Fibroblast of lung (primary cell): ENCODE data around the gene SLC6A9. TPM values are rescaled to one million over a fixed set of nuclear protein-coding genes. Genes with fewer than 3 reads are reported as not detected.

Experiments used
- DNase-seq, 2 donors: peaks; one replicate each; pipeline versions ENCODE4 v3.0.0 to v3.0.0-alpha.2; 2010; ENCODE audit warnings: low read depth in 2 of 2
- H2AFZ ChIP-seq: 2 replicates; pipeline ENCODE4 v1.5.1; 2012; ENCODE audit warnings: low read length, control low read depth, inconsistent platforms
- H3K27ac ChIP-seq: 2 replicates; pipeline ENCODE4 v1.5.1; 2011; ENCODE audit warnings: low read length, control low read depth; ENCODE audit not compliant: insufficient read depth
- H3K27me3 ChIP-seq: 2 replicates; pipeline ENCODE4 v1.5.1; 2011; ENCODE audit warnings: mild to moderate bottlenecking, low read length; ENCODE audit not compliant: control insufficient read depth, insufficient read depth
- H3K36me3 ChIP-seq: 2 replicates; pipeline ENCODE4 v1.5.1; 2011; ENCODE audit warnings: low read length; ENCODE audit not compliant: control insufficient read depth, insufficient read depth
- H3K4me1 ChIP-seq: 2 replicates; pipeline ENCODE4 v1.5.1; 2011; ENCODE audit warnings: low read length; ENCODE audit not compliant: control insufficient read depth, insufficient read depth; ENCODE audit errors: extremely low read depth
- H3K4me2 ChIP-seq: 2 replicates; pipeline ENCODE4 v1.5.1; 2011; ENCODE audit warnings: low read length, control low read depth; ENCODE audit not compliant: insufficient read depth; ENCODE audit errors: extremely low read depth
- H3K4me3 ChIP-seq, 4 experiments: fragments of 200-600 bp in 1 of 4; sonication (generic) in 1 of 4; replicated peaks in 1 of 4; 2 replicates each; pipeline ENCODE4 v1.5.1; 2011 to 2016; ENCODE audit warnings: low read length in 4 of 4, low read depth in 3 of 4, mild to moderate bottlenecking in 3 of 4, control low read depth in 2 of 4, inconsistent platforms in 1 of 4, mixed read lengths in 1 of 4; ENCODE audit not compliant: insufficient read depth in 1 of 4; ENCODE audit errors: control extremely low read depth in 1 of 4
- H3K79me2 ChIP-seq: 2 replicates; pipeline ENCODE4 v1.5.1; 2012; ENCODE audit warnings: mild to moderate bottlenecking, low read length, inconsistent platforms; ENCODE audit not compliant: control insufficient read depth, insufficient read depth
- H3K9ac ChIP-seq: 2 replicates; pipeline ENCODE4 v1.5.1; 2011; ENCODE audit warnings: mild to moderate bottlenecking, low read length, control low read depth; ENCODE audit not compliant: insufficient read depth
- H3K9me3 ChIP-seq: 2 replicates; pipeline ENCODE4 v1.5.1; 2012; ENCODE audit warnings: low read depth, low read length; ENCODE audit not compliant: control insufficient read depth, insufficient read depth
- H4K20me1 ChIP-seq: 2 replicates; pipeline ENCODE4 v1.5.1; 2011; ENCODE audit warnings: low read length; ENCODE audit not compliant: control insufficient read depth, insufficient read depth; ENCODE audit errors: extremely low read depth
- CTCF ChIP-seq, 2 donors: IDR thresholded peaks in 1 of 2; conservative IDR thresholded peaks in 1 of 2; 1 replicate in 1 of 2; 2 replicates in 1 of 2; pipeline ENCODE4 v1.5.1; 2011 to 2012; ENCODE audit warnings: low read length in 2 of 2, control low read depth in 1 of 2, inconsistent platforms in 1 of 2, low read depth in 1 of 2, mild to moderate bottlenecking in 1 of 2
- EZH2 ChIP-seq: IDR thresholded peaks from 2 replicates; pipeline ENCODE4 v1.5.1; 2012; ENCODE audit warnings: low read length, control low read depth, mild to moderate bottlenecking; ENCODE audit errors: missing control alignments
- polyA plus RNA-seq, 2 donors: library from polyadenylated mRNA; depleted of rRNA in 1 of 2; stranded (reverse) in 1 of 2; unstranded in 1 of 2; fragments of >200 nt; gene quantifications; 2 replicates each; pipeline ENCODE4 v1.2.1, GENCODE V29; 2011 to 2012; ENCODE audit warnings: missing spikeins in 1 of 2
- total RNA-seq: library from RNA; depleted of rRNA; stranded (reverse); fragments of >200 nt; gene quantifications from 2 replicates; pipeline ENCODE4 v1.2.1, GENCODE V29; 2014

Gene SLC6A9
- total and polyA plus RNA-seq, 2 donors (not counting 1 experiment from before 2014, with no cell fraction given), result 3.4 to 19.5 TPM

DNA sequence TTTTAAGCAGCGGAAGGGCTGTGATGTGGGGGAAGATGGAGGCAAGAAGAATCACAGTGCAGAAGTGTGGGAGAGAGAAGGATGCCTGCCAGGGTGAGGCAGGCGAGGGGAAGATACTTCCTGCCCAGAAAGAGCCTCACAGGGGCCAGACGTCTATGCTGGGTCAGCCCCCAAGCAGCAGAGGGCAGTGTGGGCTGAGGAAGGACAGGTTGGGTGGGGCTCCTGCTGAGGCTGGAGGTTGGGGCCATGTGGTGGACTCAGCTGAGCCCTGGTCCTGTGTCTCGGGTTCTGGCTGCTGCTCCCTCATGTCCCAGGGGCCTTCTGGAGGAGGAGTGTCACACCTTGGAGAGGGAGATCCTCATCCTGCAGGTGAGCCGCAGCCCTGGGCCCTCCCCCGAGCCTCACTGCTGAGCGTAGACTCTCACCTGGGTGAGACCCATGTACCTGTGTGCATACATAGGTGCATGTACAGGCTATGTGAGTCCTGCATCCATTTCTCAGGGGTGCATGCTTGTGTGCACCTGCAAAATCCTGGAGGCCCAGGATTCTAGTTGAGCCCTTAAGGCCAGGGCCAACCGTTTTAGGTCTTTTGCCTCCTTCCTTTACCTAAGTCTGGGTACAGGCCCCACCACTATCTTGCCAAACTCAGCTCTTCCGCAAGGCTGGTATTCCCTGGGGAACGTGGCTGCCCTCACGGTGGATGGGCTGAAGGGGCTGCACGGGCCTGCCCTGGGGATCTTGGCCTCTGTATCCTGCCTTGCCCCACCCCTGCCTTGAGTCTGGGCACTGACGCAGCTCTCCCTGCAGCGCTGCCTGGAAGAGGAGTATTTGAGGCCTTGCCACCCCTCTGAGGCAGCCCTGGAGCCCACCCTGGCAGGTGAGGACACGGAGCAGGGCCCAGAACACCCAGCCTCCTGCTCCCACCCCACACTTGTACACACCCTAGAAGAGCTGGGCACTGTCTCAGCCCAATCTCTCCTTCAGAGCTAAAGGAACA, 36.2 kb downstream of the SLC6A9 start:
- Histone ChIP-seq H3K4me2 (no peak overlapping the region), H3K27ac (no peak overlapping the region), H3K4me1 (peaks cover 3% of the 10 kb centered on the region), H2AFZ (no peak overlapping the region), H3K36me3 (no peaks in the 10 kb centered on the region), H3K9ac (no peak overlapping the region), H3K27me3 (no peaks in the 10 kb centered on the region), H3K79me2 (no peaks in the 10 kb centered on the region), H4K20me1 (no peaks in the 10 kb centered on the region), H3K9me3 (no peaks in the 10 kb centered on the region), H3K4me3 (no peak overlapping the region)
- no peak for TF ChIP-seq EZH2
- peak in 1 of 2 donors; percentile 33 for TF ChIP-seq CTCF (conservative IDR thresholded peaks at IDR 0.05 in 1 of 2, IDR thresholded peaks at IDR 0.05 in 1 of 2; ENCODE audit: low read depth in 1 of 2, low read length in 2 of 2)
- no peak for DNase-seq

- no peak for TF ChIP-seq EZH2
- TF ChIP-seq CTCF (conservative IDR thresholded peaks at IDR 0.05 in 1 of 2, IDR thresholded peaks at IDR 0.05 in 1 of 2; ENCODE audit: low read depth in 1 of 2, low read length in 2 of 2), result no peak
- H3K9me3 ChIP-seq, result no peaks in the 10 kb centered on the region
- no peak overlapping the region for H3K27ac ChIP-seq
- peaks cover 3% of the 10 kb centered on the region for H3K4me1 ChIP-seq
- no peak overlapping the region for H3K4me2 ChIP-seq
- no peak overlapping the region for H3K4me3 ChIP-seq
- no peak for DNase-seq
- H3K27me3 ChIP-seq, result no peaks in the 10 kb centered on the region
- H4K20me1 ChIP-seq, result no peaks in the 10 kb centered on the region
- H3K79me2 ChIP-seq, result no peaks in the 10 kb centered on the region
- H2AFZ ChIP-seq, result no peak overlapping the region
- H3K9ac ChIP-seq, result no peak overlapping the region
- H3K36me3 ChIP-seq, result no peaks in the 10 kb centered on the region
Measured at GRCh38 chr1:43994071-43994470, 37.2 kb downstream of the SLC6A9 start.

DNA sequence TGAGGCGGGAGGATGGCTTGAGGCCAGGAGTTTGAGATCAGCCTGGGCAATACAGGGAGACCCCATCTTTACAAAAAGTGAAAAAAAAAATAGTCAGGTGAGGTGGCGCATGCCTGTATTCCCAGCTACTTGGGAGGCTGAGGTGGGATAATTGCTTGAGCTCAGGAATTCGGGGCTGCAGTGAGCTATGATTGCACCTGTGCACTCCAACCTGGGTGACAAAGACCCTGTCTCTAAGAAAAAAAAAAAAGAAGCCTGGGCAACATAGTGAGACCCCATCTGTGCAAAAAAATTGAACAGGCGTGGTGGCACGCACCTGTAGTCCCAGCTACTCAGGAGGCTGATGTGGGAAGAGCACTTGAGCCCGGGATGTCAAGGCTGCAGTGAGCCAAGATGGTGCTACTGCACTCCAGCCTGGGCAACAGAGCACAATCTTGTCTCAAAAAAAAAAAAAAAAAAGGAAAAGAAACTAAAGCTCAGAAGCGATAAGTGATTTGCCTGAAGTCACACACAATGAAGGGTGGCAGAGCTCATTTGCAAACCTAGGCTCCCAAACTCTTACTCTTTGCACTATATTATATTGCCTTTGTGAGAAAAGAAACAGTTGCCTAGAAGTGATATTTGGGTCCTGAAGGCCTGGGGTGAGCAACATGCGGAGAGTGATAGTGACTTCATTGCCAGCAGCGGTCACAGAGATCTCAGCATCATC, 37.9 kb downstream of the SLC6A9 start:
- no peak overlapping the region for H3K27ac ChIP-seq
- H3K4me3 ChIP-seq, result no peak overlapping the region
- H3K9ac ChIP-seq, result no peak overlapping the region
- H3K79me2 ChIP-seq, result no peaks in the 10 kb centered on the region
- H3K4me2 ChIP-seq, result no peak overlapping the region
- H3K27me3 ChIP-seq, result no peaks in the 10 kb centered on the region
- H3K9me3 ChIP-seq, result no peaks in the 10 kb centered on the region
- peaks cover 3% of the 10 kb centered on the region for H3K4me1 ChIP-seq
- no peak overlapping the region for H2AFZ ChIP-seq
- DNase-seq, result no peak
- H3K36me3 ChIP-seq, result no peaks in the 10 kb centered on the region
- TF ChIP-seq CTCF (conservative IDR thresholded peaks at IDR 0.05 in 1 of 2, IDR thresholded peaks at IDR 0.05 in 1 of 2; ENCODE audit: low read depth in 1 of 2, low read length in 2 of 2) (no peak), EZH2 (no peak)
- H4K20me1 ChIP-seq, result no peaks in the 10 kb centered on the region
